HEK293 (cell line): ENCODE results near the gene NABP2.
"Not testable (repeated sequence)": the region's sequence is repeated elsewhere in the genome, so short reads cannot be mapped to it uniquely, and the experiment has no call there.

Experiments
- CTCF ChIA-PET: fragments of 350-600 bp; formaldehyde crosslinking; extraction: SDS; loops from one replicate; lab custom pipeline; 2021; ENCODE audit warnings: antibody characterized with exemption; lab: Yijun Ruan, JAX
- POLR2A ChIA-PET: fragments of 300-600 bp; formaldehyde crosslinking; extraction: SDS; loops from one replicate; lab custom pipeline; 2020; ENCODE audit warnings: antibody characterized with exemption, inconsistent platforms; lab: Yijun Ruan, JAX
- H3K27ac ChIP-seq: fragments of 200-500 bp; sonication (Bioruptor generic); 2 replicates; pipeline ENCODE4 v1.5.1; 2014; ENCODE audit warnings: low read depth, low read length, control low read depth, inconsistent platforms; ENCODE audit errors: extremely low read depth
- H3K36me3 ChIP-seq, 2 experiments: fragments of 200-500 bp in 1 of 2; sonication (Bioruptor generic) in 1 of 2; 1 replicate in 1 of 2; 2 replicates in 1 of 2; pipeline ENCODE4 v1.5.1; 2014 to 2017; ENCODE audit warnings: inconsistent platforms in 2 of 2, low read length in 2 of 2; ENCODE audit not compliant: control insufficient read depth in 2 of 2, insufficient read depth in 1 of 2
- H3K4me1 ChIP-seq: fragments of 200-500 bp; sonication (Bioruptor generic); 2 replicates; pipeline ENCODE4 v1.5.1; 2014; ENCODE audit warnings: mild to moderate bottlenecking, low read length, inconsistent platforms; ENCODE audit not compliant: control insufficient read depth, insufficient read depth
- H3K4me3 ChIP-seq: 2 replicates; pipeline ENCODE4 v1.5.1; 2011; ENCODE audit warnings: low read depth, mild to moderate bottlenecking, control low read depth, low read length, moderate library complexity
- H3K9me3 ChIP-seq: fragments of 200-500 bp; sonication (Bioruptor generic); 2 replicates; pipeline ENCODE4 v1.5.1; 2014; ENCODE audit warnings: low read depth, low read length, inconsistent platforms; ENCODE audit not compliant: control insufficient read depth, insufficient read depth
- CTCF ChIP-seq: fragments of 450-650 bp; formaldehyde crosslinking; IDR thresholded peaks from 2 replicates; pipeline ENCODE4 v1.5.1; 2016; ENCODE audit warnings: missing biosample characterization, missing genetic modification characterization
- GFI1B ChIP-seq: fragments of 450-650 bp; formaldehyde crosslinking; IDR thresholded peaks from 2 replicates; pipeline ENCODE4 v1.5.1; 2016; ENCODE audit warnings: missing biosample characterization, missing genetic modification characterization
- GLI2 ChIP-seq: fragments of 450-650 bp; formaldehyde crosslinking; IDR thresholded peaks from 2 replicates; pipeline ENCODE4; 2017; ENCODE audit warnings: missing biosample characterization, missing genetic modification characterization, low read depth, borderline replicate concordance
- OVOL3 ChIP-seq: fragments of 450-650 bp; formaldehyde crosslinking; IDR thresholded peaks from 2 replicates; pipeline ENCODE4 v1.5.1; 2016; ENCODE audit warnings: missing biosample characterization, missing genetic modification characterization
- PRDM4 ChIP-seq: fragments of 450-650 bp; formaldehyde crosslinking; IDR thresholded peaks from 2 replicates; pipeline ENCODE4 v1.5.1; 2017; ENCODE audit warnings: missing biosample characterization, missing genetic modification characterization
- RBAK ChIP-seq: fragments of 450-650 bp; formaldehyde crosslinking; IDR thresholded peaks from 2 replicates; pipeline ENCODE4 v1.5.1; 2016; ENCODE audit warnings: missing biosample characterization, missing genetic modification characterization
- ZBTB1 ChIP-seq: fragments of 450-650 bp; formaldehyde crosslinking; IDR thresholded peaks from 2 replicates; pipeline ENCODE4 v1.5.1; 2016; ENCODE audit warnings: missing biosample characterization, missing genetic modification characterization
- ZBTB21 ChIP-seq: fragments of 450-650 bp; formaldehyde crosslinking; IDR thresholded peaks from 2 replicates; pipeline ENCODE4 v1.5.1; 2017; ENCODE audit warnings: missing biosample characterization, missing genetic modification characterization
- ZNF19 ChIP-seq: fragments of 450-650 bp; formaldehyde crosslinking; IDR thresholded peaks from 2 replicates; pipeline ENCODE4; 2016; ENCODE audit warnings: missing biosample characterization, missing genetic modification characterization, low read depth
- ZNF202 ChIP-seq: fragments of 450-650 bp; formaldehyde crosslinking; IDR thresholded peaks from 2 replicates; pipeline ENCODE4 v1.5.1; 2016; ENCODE audit warnings: missing biosample characterization, missing genetic modification characterization, borderline replicate concordance
- ZNF366 ChIP-seq: fragments of 450-650 bp; formaldehyde crosslinking; conservative IDR thresholded peaks from 2 replicates; pipeline ENCODE4 v1.5.1; 2016; ENCODE audit warnings: missing biosample characterization, missing genetic modification characterization
- ZNF394 ChIP-seq: fragments of 450-650 bp; formaldehyde crosslinking; IDR thresholded peaks from 2 replicates; pipeline ENCODE4 v1.5.1; 2016; ENCODE audit warnings: missing biosample characterization, missing genetic modification characterization, mild to moderate bottlenecking, moderate library complexity, borderline replicate concordance
- ZNF404 ChIP-seq: fragments of 450-650 bp; formaldehyde crosslinking; IDR thresholded peaks from 2 replicates; pipeline ENCODE4 v1.5.1; 2017; ENCODE audit warnings: missing biosample characterization, missing genetic modification characterization
- ZNF514 ChIP-seq: fragments of 450-650 bp; formaldehyde crosslinking; IDR thresholded peaks from 2 replicates; pipeline ENCODE4 v1.5.1; 2016; ENCODE audit warnings: missing biosample characterization, missing genetic modification characterization
- ZNF530 ChIP-seq: fragments of 450-650 bp; formaldehyde crosslinking; IDR thresholded peaks from 2 replicates; pipeline ENCODE4 v1.5.1; 2016; ENCODE audit warnings: low read depth, missing biosample characterization, missing genetic modification characterization
- ZNF549 ChIP-seq: fragments of 450-650 bp; IDR thresholded peaks from 2 replicates; pipeline ENCODE4 v1.5.1; 2018; ENCODE audit warnings: missing biosample characterization, missing genetic modification characterization, mild to moderate bottlenecking, inconsistent platforms, moderate library complexity
- ZNF558 ChIP-seq: fragments of 450-650 bp; formaldehyde crosslinking; IDR thresholded peaks from 2 replicates; pipeline ENCODE4 v1.5.1; 2016; ENCODE audit warnings: missing biosample characterization, missing genetic modification characterization
- ZNF560 ChIP-seq: fragments of 450-650 bp; formaldehyde crosslinking; IDR thresholded peaks from 2 replicates; pipeline ENCODE4 v1.5.1; 2017; ENCODE audit warnings: missing biosample characterization, missing genetic modification characterization, borderline replicate concordance
- ZNF580 ChIP-seq: fragments of 450-650 bp; formaldehyde crosslinking; IDR thresholded peaks from 2 replicates; pipeline ENCODE4 v1.5.1; 2016; ENCODE audit warnings: missing biosample characterization, missing genetic modification characterization
- ZNF639 ChIP-seq: fragments of 450-650 bp; formaldehyde crosslinking; IDR thresholded peaks from 2 replicates; pipeline ENCODE4 v1.5.1; 2016; ENCODE audit warnings: missing biosample characterization, missing genetic modification characterization
- ZNF654 ChIP-seq: fragments of 450-650 bp; formaldehyde crosslinking; IDR thresholded peaks from 2 replicates; pipeline ENCODE4 v1.5.1; 2016; ENCODE audit warnings: low read depth, missing biosample characterization, missing genetic modification characterization
- ZNF791 ChIP-seq: fragments of 450-650 bp; formaldehyde crosslinking; IDR thresholded peaks from 2 replicates; pipeline ENCODE4 v1.5.1; 2016; ENCODE audit warnings: missing biosample characterization, missing genetic modification characterization

The NABP2 gene

GRCh38 chr12:56261503-56262232 lies 37.5 kb downstream of the NABP2 start:
- peaks cover 8% of the 10 kb centered on the region for H3K4me1 ChIP-seq
- no peak overlapping the region for H3K4me3 ChIP-seq
- H3K9me3 ChIP-seq = no peaks in the 10 kb centered on the region
- H3K36me3 ChIP-seq = peaks cover 0 to 5% of the 10 kb centered on the region in 2 experiments; a peak in 1 of 3 replicates
- CTCF ChIA-PET = no interaction called here
- TF ChIP-seq ZNF366 (tag by site-specific recombination) (0 out of 2 replicates have a peak, but pooled peaks have one; percentile 14), ZNF549 (no peak)
- POLR2A ChIA-PET = no interaction called here
- H3K27ac ChIP-seq = no peak overlapping the region

GRCh38 chr12:56262955-56263354 lies 38.8 kb downstream of the NABP2 start:
- H3K4me1 ChIP-seq, H3K36me3 ChIP-seq, H3K27ac ChIP-seq, H3K4me3 ChIP-seq, H3K9me3 ChIP-seq: not testable (repeated sequence)
- TF ChIP-seq CTCF (tag by site-specific recombination) = 0 out of 2 replicates have a peak, but pooled peaks have one; percentile 38
- TF ChIP-seq ZNF580 = peak; percentile 61; the same call in 1 of the 2 replicates
- ChIA-PET CTCF (interaction anchor here (0.7 to 1.3 kb wide), 7 partner anchors 12 to 143 kb away, joined by 3 read pairs; partner anchors contain the start of gene RNF41), POLR2A (interaction anchor here (0.6 kb wide), 1 partner anchor 25 kb away, joined by 6 read pairs; no protein-coding TSS in a partner anchor)

- not testable (repeated sequence) for H3K4me1 ChIP-seq, H3K9me3 ChIP-seq
- ChIA-PET CTCF (interaction anchor here (0.7 to 1.7 kb wide), 12 partner anchors 8 to 200 kb away, joined by 3 to 6 read pairs (median 4); partner anchors contain the start of gene ANKRD52), POLR2A (interaction anchor here (0.6 to 2.9 kb wide), 10 partner anchors 9 to 370 kb away, joined by 3 to 26 read pairs (median 4); partner anchors contain the start of genes ANKRD52, RNF41, SMARCC2 and ZC3H10)
- H3K4me3 ChIP-seq = peak overlapping the region; percentile 65
- peak overlapping the region; percentile 62; the same call in 1 of the 2 replicates for H3K27ac ChIP-seq
- peaks cover 5 to 25% of the 10 kb centered on the region in 2 experiments; a peak in 2 of 3 replicates for H3K36me3 ChIP-seq
- TF ChIP-seq GFI1B (tag by site-specific recombination) (peak; percentile 68; the same call in 1 of the 2 replicates), ZNF654 (tag by site-specific recombination) (peak; percentile 40), ZNF639 (tag by site-specific recombination) (peak; percentile 75), ZNF514 (0 out of 2 replicates have a peak, but pooled peaks have one; percentile 50), PRDM4 (peak; percentile 14; the same call in 1 of the 2 replicates), OVOL3 (peak; percentile 67; the same call in 1 of the 2 replicates), ZNF404 (peak; percentile 75), ZNF558 (tag by site-specific recombination) (peak; percentile 62; the same call in 1 of the 2 replicates), GLI2 (tag by site-specific recombination) (peak; percentile 65; the same call in 1 of the 2 replicates), ZNF560 (tag by site-specific recombination) (peak; percentile 91; the same call in 1 of the 2 replicates), RBAK (0 out of 2 replicates have a peak, but pooled peaks have one; percentile 63), ZBTB1 (tag by site-specific recombination) (peak; percentile 16; the same call in 1 of the 2 replicates), ZNF19 (tag by site-specific recombination) (peak; percentile 86; the same call in 1 of the 2 replicates), ZNF530 (tag by site-specific recombination) (0 out of 2 replicates have a peak, but pooled peaks have one; percentile 61), ZNF394 (tag by site-specific recombination) (peak; percentile 96), ZNF202 (tag by site-specific recombination) (peak; percentile 76; the same call in 1 of the 2 replicates), ZNF791 (tag by site-specific recombination) (peak; percentile 70; the same call in 1 of the 2 replicates), ZBTB21 (tag by site-specific recombination) (peak; percentile 45; the same call in 1 of the 2 replicates)
Observed at GRCh38 chr12:56266068-56266692, 42.0 kb downstream of the NABP2 start.
